HL-60 (cell line): ENCODE measurements around the gene RAI1.

Experiments
- DNase-seq, 2 experiments: peaks; one replicate each; pipeline ENCODE4 v3.0.0-alpha.2; 2010 to 2020; ENCODE audit warnings: low read depth in 1 of 2, low spot score in 1 of 2
- H3K27ac ChIP-seq: fragments of 250-450 bp; sonication (Bioruptor Pico); replicated peaks from 2 replicates; pipeline ENCODE4 v1.5.1; 2020; ENCODE audit warnings: mild to moderate bottlenecking, moderate library complexity
- H3K27me3 ChIP-seq: fragments of 250-450 bp; sonication (Bioruptor Pico); 2 replicates; pipeline ENCODE4 v1.5.1; 2021; ENCODE audit warnings: mild to moderate bottlenecking, moderate library complexity; ENCODE audit not compliant: insufficient read depth, poor library complexity, severe bottlenecking
- H3K4me3 ChIP-seq: replicated peaks from 2 replicates; pipeline ENCODE4 v1.5.1; 2011; ENCODE audit warnings: mild to moderate bottlenecking, control low read depth, low read length; ENCODE audit not compliant: insufficient read depth
- CTCF ChIP-seq: IDR thresholded peaks from one replicate; pipeline ENCODE4 v1.5.1; 2011; ENCODE audit warnings: low read length, control low read depth, inconsistent platforms; ENCODE audit not compliant: insufficient read depth
- GABPA ChIP-seq: IDR thresholded peaks from 2 replicates; pipeline ENCODE4 v1.6.1; 2012; ENCODE audit warnings: low read depth
- POLR2AphosphoS5 ChIP-seq: IDR thresholded peaks from 2 replicates; pipeline ENCODE4 v1.6.1; 2012; ENCODE audit warnings: low read depth
- REST ChIP-seq: IDR thresholded peaks from 2 replicates; pipeline ENCODE4 v1.6.1; 2012; ENCODE audit warnings: low read depth; ENCODE audit not compliant: insufficient replicate concordance
- SPI1 ChIP-seq: IDR thresholded peaks from 2 replicates; pipeline ENCODE4 v1.6.1; 2012; ENCODE audit warnings: low read depth, mild to moderate bottlenecking, borderline replicate concordance

Gene RAI1

GRCh38 chr17:17853811-17854447 is 172.7 kb downstream of the RAI1 start:
- no peak overlapping the region for H3K4me3 ChIP-seq
- TF ChIP-seq REST (no peak), CTCF (no peak), GABPA (no peak), SPI1 (no peak), POLR2AphosphoS5 (no peak)
- H3K27ac ChIP-seq: no peak overlapping the region
- H3K27me3 ChIP-seq: no peaks in the 10 kb centered on the region
- DNase-seq: no peak

GRCh38 chr17:17855976-17856375 is 174.7 kb downstream of the RAI1 start:
- no peak for DNase-seq
- TF ChIP-seq SPI1 (no peak), REST (no peak), CTCF (no peak), POLR2AphosphoS5 (no peak), GABPA (no peak)
- Histone ChIP-seq H3K27me3 (no peaks in the 10 kb centered on the region), H3K27ac (no peak overlapping the region), H3K4me3 (no peak overlapping the region)

- TF ChIP-seq CTCF: no peak
- no peak for TF ChIP-seq GABPA
- TF ChIP-seq POLR2AphosphoS5: no peak
- no peak for TF ChIP-seq REST
- no peak for TF ChIP-seq SPI1
- H3K27ac ChIP-seq: no peak overlapping the region
- no peak for DNase-seq
- no peaks in the 10 kb centered on the region for H3K27me3 ChIP-seq
- H3K4me3 ChIP-seq: no peak overlapping the region
Measured at GRCh38 chr17:17856386-17856785, 175.1 kb downstream of the RAI1 start.
